H54 (cell line): ENCODE results near the gene NRM.
"Not testable (repeated sequence)": the region's sequence is repeated elsewhere in the genome, so short reads cannot be mapped to it uniquely, and the experiment has no call there.

Experiments used
- DNase-seq: peaks from one replicate; pipeline ENCODE4 v3.0.0; 2011; ENCODE audit warnings: low spot score, mixed read lengths; ENCODE audit not compliant: insufficient read length
- FAIRE-seq: peaks from 3 replicates; lab custom pipeline; 2011; peaks lifted over from hg19 to GRCh38; lab: Jason Lieb, UNC
- POLR2A ChIP-seq: IDR thresholded peaks from 2 replicates; pipeline ENCODE4 v1.6.1; 2011; ENCODE audit warnings: low read depth, mild to moderate bottlenecking, low read length

The NRM gene

DNA sequence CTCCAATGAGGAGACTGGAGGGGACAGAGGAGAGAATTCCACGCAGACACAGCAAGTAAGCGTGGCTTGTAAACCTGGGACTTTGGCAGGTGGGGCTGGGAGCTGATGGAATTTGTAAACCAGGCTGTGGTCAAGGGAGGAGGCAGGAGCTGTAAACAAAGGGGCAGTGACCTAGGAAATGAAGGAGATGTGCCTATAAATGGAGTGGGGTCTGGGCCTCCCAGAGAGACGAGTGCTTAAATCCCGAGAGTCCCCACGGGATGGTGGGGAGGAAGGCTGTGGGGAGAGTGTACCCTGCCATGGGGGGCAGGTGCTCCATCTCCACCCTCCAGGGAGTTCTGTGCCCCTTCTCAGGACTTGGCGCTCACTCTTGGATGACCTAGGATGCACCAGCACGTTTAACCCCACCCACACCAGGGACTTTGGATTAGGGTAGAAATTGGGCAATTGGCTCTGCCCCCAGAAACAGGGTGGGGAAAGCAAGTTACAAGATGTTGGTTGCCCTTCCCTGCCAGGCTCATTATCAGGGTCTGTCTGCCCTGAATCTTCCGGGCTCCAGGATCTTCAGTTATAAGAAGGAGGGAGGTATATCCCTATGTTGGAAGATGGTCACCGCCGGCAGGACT, 14.0 kb downstream of the NRM start:
- TF ChIP-seq POLR2A = no peak
- DNase-seq (no peak), FAIRE-seq (no peak)

- DNase-seq (peak; percentile 89), FAIRE-seq (peak; percentile 69)
- TF ChIP-seq POLR2A = peak; percentile 32; the same call in 1 of the 2 replicates
Observed at GRCh38 chr6:30672445-30673253, 18.1 kb downstream of the NRM start, which contains the start of gene DHX16. DHX16 (minus strand) TSS chr6:30673006; CDS start chr6:30672841, 165 bp downstream.

GRCh38 chr6:30670760-30671527, 19.8 kb downstream of the NRM start:
- TF ChIP-seq POLR2A = no peak
- DNase-seq = no peak
- FAIRE-seq = no peak

- DNase-seq, FAIRE-seq: not testable (repeated sequence)
Observed at GRCh38 chr6:30666300-30666699, 24.5 kb downstream of the NRM start.

- no peak for FAIRE-seq
- no peak for DNase-seq
Observed at GRCh38 chr6:30664994-30665767, 25.6 kb downstream of the NRM start.

DNA sequence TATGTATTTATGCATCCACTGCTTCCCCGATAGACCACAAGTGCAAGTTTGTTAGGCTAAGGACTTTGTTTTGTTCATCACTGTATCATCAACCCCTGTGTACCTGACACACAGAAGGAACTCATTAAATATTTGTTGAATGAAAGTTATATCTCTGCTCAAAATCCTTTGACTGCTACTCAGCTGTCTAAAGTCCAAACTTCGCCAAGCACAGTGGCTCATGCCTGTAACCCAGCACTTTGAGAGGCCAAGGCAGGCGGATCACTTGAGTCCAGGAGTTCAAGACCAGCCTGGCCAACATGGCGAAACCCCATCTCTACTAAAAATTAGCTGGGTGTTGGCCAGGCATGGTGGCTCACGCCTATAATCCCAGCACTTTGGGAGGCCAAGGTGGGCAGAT, 32.9 kb downstream of the NRM start:
- not testable (repeated sequence) for FAIRE-seq, DNase-seq

More at GRCh38 chr6:30664994-30665767, 25.6 kb downstream of the NRM start:
- TF ChIP-seq POLR2A = no peak

GRCh38 chr6:30657454-30657853, 33.3 kb downstream of the NRM start:
- no peak for TF ChIP-seq POLR2A
- no peak for FAIRE-seq

DNA sequence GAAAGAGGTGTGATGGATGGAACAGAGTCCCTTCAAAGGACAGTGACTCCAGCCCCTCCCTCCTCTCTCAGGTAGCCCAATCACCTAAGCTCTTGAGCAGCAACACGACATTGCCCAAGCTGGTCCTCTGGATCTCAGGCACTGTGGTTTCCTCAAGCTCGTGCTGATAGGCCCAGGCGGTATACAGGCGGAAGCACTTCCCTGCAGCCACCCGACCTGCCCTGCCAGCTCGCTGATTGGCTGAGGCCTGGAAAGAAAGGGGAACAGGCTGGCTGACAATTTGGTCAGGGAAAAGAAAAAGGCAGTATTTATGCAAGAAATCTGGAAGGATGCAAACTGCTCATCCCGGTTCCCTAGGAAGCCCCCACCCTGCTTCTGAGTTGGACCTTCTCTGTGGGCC, 34.3 kb downstream of the NRM start:
- TF ChIP-seq POLR2A = no peak
- FAIRE-seq = no peak
- no peak for DNase-seq

More at GRCh38 chr6:30657454-30657853, 33.3 kb downstream of the NRM start:
- DNase-seq = no peak

DNA sequence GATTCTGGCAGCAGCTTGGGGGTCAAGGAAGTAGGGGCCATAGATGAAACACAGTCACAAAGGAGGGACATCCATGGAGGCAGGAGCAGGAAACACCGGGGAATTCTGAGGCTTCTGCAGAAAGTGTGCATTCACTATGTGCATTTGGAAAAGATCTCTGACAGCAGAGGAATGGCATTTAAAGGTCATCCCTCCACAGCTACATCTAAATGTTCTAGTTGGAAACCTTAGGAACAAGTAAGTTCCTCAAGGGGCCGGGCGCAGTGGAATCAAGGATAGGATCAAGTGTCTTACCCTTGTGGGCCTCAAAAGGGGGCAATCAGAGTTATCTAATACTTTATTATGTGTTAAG, 35.1 kb downstream of the NRM start:
- TF ChIP-seq POLR2A = no peak
- FAIRE-seq (no peak), DNase-seq (no peak)

DNA sequence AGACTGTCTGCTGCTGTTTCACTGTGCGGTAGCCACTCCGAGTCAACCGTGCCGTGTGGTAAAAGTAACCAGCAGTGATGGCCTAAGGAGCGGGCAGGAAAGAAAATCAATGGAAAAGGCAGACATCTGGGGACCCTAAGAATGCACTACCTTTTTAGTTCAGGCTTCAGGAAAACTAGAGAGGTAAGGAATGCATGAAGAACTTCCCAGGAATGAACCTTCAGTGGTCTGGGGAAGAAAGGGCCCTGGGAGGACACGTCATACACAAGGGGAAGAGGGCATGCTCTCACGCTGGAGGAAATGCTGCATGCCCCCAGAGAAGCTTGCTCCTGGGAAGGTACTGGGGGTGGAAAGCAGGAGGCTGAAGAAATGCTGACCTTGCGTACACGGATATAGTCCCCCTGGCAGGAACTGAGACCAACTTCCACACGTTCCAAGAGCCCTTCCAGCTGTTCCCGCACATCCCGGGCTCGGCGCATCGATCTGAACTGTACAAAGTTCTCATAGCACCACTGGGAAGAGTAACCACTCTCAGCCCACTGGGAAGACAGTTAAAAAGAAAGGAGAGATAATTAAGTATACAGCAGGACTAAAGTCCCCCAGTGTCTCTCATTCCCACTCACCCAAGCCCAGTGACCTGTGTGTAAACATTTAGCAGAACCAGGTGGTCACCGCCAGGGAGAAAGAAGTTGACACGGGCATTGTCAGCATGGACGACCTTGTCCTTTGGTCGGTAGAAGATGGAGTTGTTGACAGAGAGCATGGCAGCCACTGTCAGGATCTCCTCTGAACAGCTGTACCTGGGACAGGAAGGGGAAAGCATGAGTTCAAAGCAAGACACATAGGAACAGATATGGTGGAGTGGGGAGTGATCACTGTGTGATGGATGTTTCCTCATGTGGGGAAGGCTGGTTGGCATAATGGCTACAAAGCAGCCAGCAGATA, 35.7 kb downstream of the NRM start:
- no peak for DNase-seq
- no peak for FAIRE-seq
- no peak for TF ChIP-seq POLR2A

GRCh38 chr6:30651143-30651542, 39.6 kb downstream of the NRM start:
- FAIRE-seq (no peak), DNase-seq (no peak)

GRCh38 chr6:30647242-30648116, 43.3 kb downstream of the NRM start:
- FAIRE-seq = no peak
- DNase-seq = peak; percentile 82

More at GRCh38 chr6:30651143-30651542, 39.6 kb downstream of the NRM start:
- no peak for TF ChIP-seq POLR2A

More at GRCh38 chr6:30647242-30648116, 43.3 kb downstream of the NRM start:
- TF ChIP-seq POLR2A = peak; percentile 34; the same call in 1 of the 2 replicates
